Naive B cell (primary cell): ENCODE data around the gene DCP1B. TPM values are rescaled to one million over a fixed set of nuclear protein-coding genes. Genes with fewer than 3 reads are reported as not detected.

Experiments used
- ATAC-seq, 2 donors: fragments of 150-1000 bp; cut with Tn5 transposase; 2 replicates each; pipeline ENCODE4 v1.10.0; 2021; ENCODE audit warnings: low read depth in 2 of 2, mild to moderate bottlenecking in 2 of 2, moderate library complexity in 2 of 2
- DNase-seq: peaks from one replicate; pipeline ENCODE4 v3.0.0; 2022
- H3K27ac Mint-ChIP-seq, 6 donors: one replicate each; pipeline ENCODE4 v1.8.0; 2020 to 2022; ENCODE audit warnings: mild to moderate bottlenecking in 6 of 6, mixed read lengths in 6 of 6, moderate library complexity in 5 of 6, inconsistent platforms in 2 of 6
- H3K27me3 Mint-ChIP-seq, 3 donors: one replicate each; pipeline ENCODE4 v1.8.0; 2021 to 2022; ENCODE audit warnings: mixed read lengths in 3 of 3, mild to moderate bottlenecking in 1 of 3
- H3K36me3 Mint-ChIP-seq, 2 donors: one replicate each; pipeline ENCODE4 v1.8.0; 2020 to 2022; ENCODE audit warnings: mixed read lengths in 2 of 2, inconsistent platforms in 1 of 2, mild to moderate bottlenecking in 1 of 2
- H3K4me1 Mint-ChIP-seq, 3 donors: one replicate each; pipeline ENCODE4 v1.8.0; 2020 to 2022; ENCODE audit warnings: mixed read lengths in 3 of 3, inconsistent platforms in 1 of 3, mild to moderate bottlenecking in 1 of 3, moderate library complexity in 1 of 3
- H3K4me3 Mint-ChIP-seq, 8 donors: one replicate each; pipeline ENCODE4 v1.8.0; 2020 to 2022; ENCODE audit warnings: mild to moderate bottlenecking in 8 of 8, mixed read lengths in 8 of 8, moderate library complexity in 8 of 8, inconsistent platforms in 2 of 8
- H3K9me3 Mint-ChIP-seq, 7 donors: one replicate each; pipeline ENCODE4 v1.8.0; 2020 to 2022; ENCODE audit warnings: mixed read lengths in 7 of 7, mild to moderate bottlenecking in 5 of 7, inconsistent platforms in 2 of 7, moderate library complexity in 1 of 7
- polyA plus RNA-seq, 6 donors: library from polyadenylated mRNA; unstranded; fragments of 300-500 nt; fragmentation: Illumina TruSeq; gene quantifications; one replicate each; pipeline ENCODE4 v1.2.3, GENCODE V29; 2021; ENCODE audit warnings: low read depth in 6 of 6

The DCP1B gene
- polyA plus RNA-seq, 6 donors from 2014 or later, result 8.5 to 18.6 (median 15.8) TPM

- Mint-ChIP-seq H3K4me3 (no peak overlapping the region), H3K9me3 (peaks cover 0 to 1% (median 0%) of the 10 kb centered on the region in 7 donors), H3K27me3 (no peaks in the 10 kb centered on the region), H3K4me1 (no peaks in the 10 kb centered on the region), H3K36me3 (peaks cover 0 to 4% of the 10 kb centered on the region in 2 donors), H3K27ac (peak overlapping the region in 1 of 6 donors; percentile 29)
- ATAC-seq (no peak), DNase-seq (no peak)
Measured at GRCh38 chr12:1978078-1978862, 26.0 kb downstream of the DCP1B start.

GRCh38 chr12:1977588-1977987 is 26.7 kb downstream of the DCP1B start:
- no peaks in the 10 kb centered on the region for H3K36me3 Mint-ChIP-seq
- no peak overlapping the region for H3K4me3 Mint-ChIP-seq
- no peak overlapping the region for H3K27ac Mint-ChIP-seq
- H3K4me1 Mint-ChIP-seq, result no peaks in the 10 kb centered on the region
- H3K27me3 Mint-ChIP-seq, result no peaks in the 10 kb centered on the region
- no peak for ATAC-seq
- H3K9me3 Mint-ChIP-seq, result no peaks in the 10 kb centered on the region
- no peak for DNase-seq

- ATAC-seq (no peak), DNase-seq (no peak)
- Mint-ChIP-seq H3K4me3 (no peak overlapping the region), H3K36me3 (no peaks in the 10 kb centered on the region), H3K9me3 (no peaks in the 10 kb centered on the region), H3K27me3 (no peaks in the 10 kb centered on the region), H3K27ac (peak overlapping the region in 1 of 6 donors; percentile 5), H3K4me1 (no peaks in the 10 kb centered on the region)
Measured at GRCh38 chr12:1977109-1977508, 27.1 kb downstream of the DCP1B start.

- DNase-seq (no peak), ATAC-seq (no peak)
- no peaks in the 10 kb centered on the region for H3K36me3 Mint-ChIP-seq
- no peaks in the 10 kb centered on the region for H3K9me3 Mint-ChIP-seq
- H3K4me1 Mint-ChIP-seq, result no peaks in the 10 kb centered on the region
- no peak overlapping the region for H3K27ac Mint-ChIP-seq
- no peaks in the 10 kb centered on the region for H3K27me3 Mint-ChIP-seq
- no peak overlapping the region for H3K4me3 Mint-ChIP-seq
Measured at GRCh38 chr12:1974812-1975211, 29.4 kb downstream of the DCP1B start.

- DNase-seq (no peak), ATAC-seq (no peak)
- H3K4me1 Mint-ChIP-seq, result no peaks in the 10 kb centered on the region
- no peaks in the 10 kb centered on the region for H3K36me3 Mint-ChIP-seq
- no peaks in the 10 kb centered on the region for H3K9me3 Mint-ChIP-seq
- H3K27ac Mint-ChIP-seq, result peak overlapping the region in 1 of 6 donors; percentile 80
- no peak overlapping the region for H3K4me3 Mint-ChIP-seq
- H3K27me3 Mint-ChIP-seq, result no peaks in the 10 kb centered on the region
Measured at GRCh38 chr12:1972856-1973317, 31.4 kb downstream of the DCP1B start.

GRCh38 chr12:1972260-1972659 is 32.0 kb downstream of the DCP1B start:
- ATAC-seq (no peak), DNase-seq (no peak)
- Mint-ChIP-seq H3K4me3 (no peak overlapping the region), H3K36me3 (peaks cover 0 to under 1% of the 10 kb centered on the region in 2 donors), H3K27me3 (no peaks in the 10 kb centered on the region), H3K9me3 (no peaks in the 10 kb centered on the region), H3K4me1 (no peaks in the 10 kb centered on the region), H3K27ac (no peak overlapping the region)

- peaks cover 7% of the 10 kb centered on the region in 2 donors for H3K36me3 Mint-ChIP-seq
- H3K4me1 Mint-ChIP-seq, result no peaks in the 10 kb centered on the region
- DNase-seq (no peak), ATAC-seq (no peak)
- H3K9me3 Mint-ChIP-seq, result no peaks in the 10 kb centered on the region
- H3K27ac Mint-ChIP-seq, result peak overlapping the region in 1 of 6 donors; percentile 59
- no peaks in the 10 kb centered on the region for H3K27me3 Mint-ChIP-seq
- peak overlapping the region in 1 of 8 donors; percentile 29 for H3K4me3 Mint-ChIP-seq
Measured at GRCh38 chr12:1970331-1970900, 33.8 kb downstream of the DCP1B start.

GRCh38 chr12:1966561-1967226 is 37.6 kb downstream of the DCP1B start:
- ATAC-seq, result no peak
- Mint-ChIP-seq H3K27ac (no peak overlapping the region), H3K4me1 (no peaks in the 10 kb centered on the region), H3K9me3 (no peaks in the 10 kb centered on the region), H3K36me3 (peaks cover 12 to 16% of the 10 kb centered on the region in 2 donors), H3K4me3 (no peak overlapping the region), H3K27me3 (no peaks in the 10 kb centered on the region)
- no peak for DNase-seq

GRCh38 chr12:1965916-1966315 is 38.3 kb downstream of the DCP1B start:
- Mint-ChIP-seq H3K4me1 (no peaks in the 10 kb centered on the region), H3K36me3 (peaks cover 20 to 22% of the 10 kb centered on the region in 2 donors), H3K27me3 (no peaks in the 10 kb centered on the region), H3K27ac (no peak overlapping the region), H3K9me3 (no peaks in the 10 kb centered on the region), H3K4me3 (no peak overlapping the region)
- no peak for ATAC-seq
- no peak for DNase-seq

- peaks cover 0 to 5% (median 3%) of the 10 kb centered on the region in 7 donors for H3K9me3 Mint-ChIP-seq
- no peak for ATAC-seq
- H3K27me3 Mint-ChIP-seq, result no peaks in the 10 kb centered on the region
- peak overlapping the region in 3 of 6 donors; percentile 34 to 60 (median 39) for H3K27ac Mint-ChIP-seq
- peaks cover 35 to 39% of the 10 kb centered on the region in 2 donors for H3K36me3 Mint-ChIP-seq
- DNase-seq, result no peak
- H3K4me3 Mint-ChIP-seq, result no peak overlapping the region
- H3K4me1 Mint-ChIP-seq, result no peaks in the 10 kb centered on the region
Measured at GRCh38 chr12:1962051-1963020, 41.9 kb downstream of the DCP1B start.

GRCh38 chr12:1956716-1957115 is 47.5 kb downstream of the DCP1B start:
- ATAC-seq, result no peak
- Mint-ChIP-seq H3K9me3 (peaks cover 0 to 5% (median 3%) of the 10 kb centered on the region in 7 donors), H3K4me1 (no peaks in the 10 kb centered on the region), H3K4me3 (no peak overlapping the region), H3K36me3 (peaks cover 27 to 31% of the 10 kb centered on the region in 2 donors), H3K27ac (peak overlapping the region in 1 of 6 donors; percentile 63), H3K27me3 (no peaks in the 10 kb centered on the region)
- no peak for DNase-seq

- ATAC-seq (no peak), DNase-seq (no peak)
- Mint-ChIP-seq H3K9me3 (peaks cover 0 to 8% (median 0%) of the 10 kb centered on the region in 7 donors), H3K27me3 (no peaks in the 10 kb centered on the region), H3K27ac (peak overlapping the region in 2 of 6 donors; percentile 42 to 60), H3K4me1 (no peaks in the 10 kb centered on the region), H3K36me3 (peaks cover 40 to 43% of the 10 kb centered on the region in 2 donors), H3K4me3 (no peak overlapping the region)
Measured at GRCh38 chr12:1949771-1950470, 54.3 kb downstream of the DCP1B start.
